GM12801 (cell line): ENCODE data around the gene FARSA.

ENCODE experiments used
- TF ChIP-seq, protein P1 (sequence below): IDR thresholded peaks from one replicate; pipeline ENCODE4 v1.5.1; 2011; ENCODE audit warnings: control low read depth; ENCODE audit not compliant: insufficient read length; ENCODE audit errors: extremely low read depth

FARSA gene

DNA sequence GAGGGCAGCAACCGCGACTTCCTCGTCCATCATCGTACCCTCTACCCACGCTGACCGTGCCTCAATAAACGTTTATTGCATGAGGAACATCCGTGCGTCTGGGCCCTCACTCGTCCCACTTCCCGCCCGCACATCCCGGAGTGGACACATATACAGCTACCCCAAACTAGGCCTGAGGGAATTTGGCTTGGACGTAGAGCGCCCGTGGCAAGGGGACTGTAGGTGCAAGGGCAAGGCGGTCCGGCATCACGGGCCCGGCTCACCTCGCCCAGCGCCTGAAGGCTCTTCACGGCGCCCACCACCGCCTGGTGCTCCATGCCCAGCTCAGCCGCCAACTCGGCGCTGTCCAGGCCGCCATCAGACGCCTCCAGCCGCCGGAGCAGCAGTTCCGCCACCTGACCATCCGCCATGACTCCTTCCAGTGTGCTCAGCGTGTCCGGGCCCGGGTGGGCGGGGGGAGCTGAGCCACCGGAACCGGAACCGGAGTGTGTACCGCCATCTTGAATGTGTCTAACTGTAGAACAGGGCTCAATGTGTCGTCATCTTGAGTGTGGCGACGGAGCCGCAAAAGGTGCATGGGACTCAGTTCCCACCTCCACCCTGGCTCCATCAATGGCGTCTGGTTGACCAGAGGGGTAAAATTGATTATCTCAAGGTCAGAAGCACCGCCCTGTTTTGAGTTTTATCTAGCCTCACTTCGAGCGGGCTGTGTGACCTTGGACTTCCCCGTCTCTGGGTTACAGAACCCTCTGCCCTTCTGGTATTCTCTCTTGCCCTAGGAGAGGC is at the start of gene FARSA:
Gene FARSA, minus strand, starts transcription at position 425 of the 786 bp plus-strand sequence. Its CDS starts 15 bp downstream, at position 410.
- TF ChIP-seq, protein P1, sequence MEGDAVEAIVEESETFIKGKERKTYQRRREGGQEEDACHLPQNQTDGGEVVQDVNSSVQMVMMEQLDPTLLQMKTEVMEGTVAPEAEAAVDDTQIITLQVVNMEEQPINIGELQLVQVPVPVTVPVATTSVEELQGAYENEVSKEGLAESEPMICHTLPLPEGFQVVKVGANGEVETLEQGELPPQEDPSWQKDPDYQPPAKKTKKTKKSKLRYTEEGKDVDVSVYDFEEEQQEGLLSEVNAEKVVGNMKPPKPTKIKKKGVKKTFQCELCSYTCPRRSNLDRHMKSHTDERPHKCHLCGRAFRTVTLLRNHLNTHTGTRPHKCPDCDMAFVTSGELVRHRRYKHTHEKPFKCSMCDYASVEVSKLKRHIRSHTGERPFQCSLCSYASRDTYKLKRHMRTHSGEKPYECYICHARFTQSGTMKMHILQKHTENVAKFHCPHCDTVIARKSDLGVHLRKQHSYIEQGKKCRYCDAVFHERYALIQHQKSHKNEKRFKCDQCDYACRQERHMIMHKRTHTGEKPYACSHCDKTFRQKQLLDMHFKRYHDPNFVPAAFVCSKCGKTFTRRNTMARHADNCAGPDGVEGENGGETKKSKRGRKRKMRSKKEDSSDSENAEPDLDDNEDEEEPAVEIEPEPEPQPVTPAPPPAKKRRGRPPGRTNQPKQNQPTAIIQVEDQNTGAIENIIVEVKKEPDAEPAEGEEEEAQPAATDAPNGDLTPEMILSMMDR, result no peak

- TF ChIP-seq, protein P1, result no peak
These were observed 49.6 kb upstream of the FARSA start for GRCh38 chr19:12983091-12983490.

DNA sequence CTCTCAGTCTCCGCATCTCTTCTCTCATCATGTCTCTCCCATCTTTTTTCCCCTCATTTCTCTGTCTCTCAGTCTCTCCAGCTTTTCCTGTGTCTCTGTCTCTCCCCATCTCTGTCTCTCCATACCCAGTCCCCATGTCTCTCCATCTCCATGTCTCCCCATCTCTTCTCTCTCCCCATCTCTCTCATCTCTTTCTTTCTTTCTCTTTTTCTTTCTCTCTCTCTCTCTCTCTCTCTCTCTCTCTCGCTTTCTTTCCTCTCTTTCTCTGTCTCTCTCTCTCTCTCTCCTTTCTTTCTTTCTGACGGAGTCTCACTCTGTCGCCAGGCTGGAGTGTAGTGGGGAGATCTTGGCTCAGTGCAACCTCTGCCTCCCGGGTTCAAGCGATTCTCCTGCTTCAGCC is 49.1 kb upstream of the FARSA start:
- TF ChIP-seq, protein P1, result no peak

GRCh38 chr19:12979974-12980373 is 46.5 kb upstream of the FARSA start:
- TF ChIP-seq, protein P1, result no peak

DNA sequence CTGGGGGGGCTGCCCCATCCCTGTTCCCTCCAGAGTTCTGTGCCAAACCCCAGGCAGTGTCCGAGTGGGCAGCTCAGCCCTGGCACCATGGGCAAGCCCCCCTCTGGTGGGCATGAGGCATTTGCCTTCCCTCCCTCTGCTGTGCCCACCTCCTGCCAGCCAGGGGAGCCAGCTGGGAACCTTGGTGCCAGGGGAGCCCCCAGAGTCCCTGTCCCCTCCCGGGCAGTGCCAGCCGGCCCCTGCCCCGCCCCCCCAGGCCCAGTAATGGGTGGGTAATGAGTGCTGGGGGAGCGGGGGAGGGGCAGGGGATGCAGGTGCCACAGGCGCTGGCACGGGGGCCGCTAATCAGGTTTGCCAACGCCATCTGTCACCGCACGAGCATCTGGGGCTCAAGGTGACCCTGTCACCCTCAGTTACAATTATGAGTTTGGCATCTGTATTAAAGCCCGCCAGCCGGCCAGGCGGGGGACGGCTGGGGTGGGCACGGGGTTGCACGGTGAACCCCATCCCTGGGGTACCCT is 41.8 kb upstream of the FARSA start:
- TF ChIP-seq, protein P1, result no peak

DNA sequence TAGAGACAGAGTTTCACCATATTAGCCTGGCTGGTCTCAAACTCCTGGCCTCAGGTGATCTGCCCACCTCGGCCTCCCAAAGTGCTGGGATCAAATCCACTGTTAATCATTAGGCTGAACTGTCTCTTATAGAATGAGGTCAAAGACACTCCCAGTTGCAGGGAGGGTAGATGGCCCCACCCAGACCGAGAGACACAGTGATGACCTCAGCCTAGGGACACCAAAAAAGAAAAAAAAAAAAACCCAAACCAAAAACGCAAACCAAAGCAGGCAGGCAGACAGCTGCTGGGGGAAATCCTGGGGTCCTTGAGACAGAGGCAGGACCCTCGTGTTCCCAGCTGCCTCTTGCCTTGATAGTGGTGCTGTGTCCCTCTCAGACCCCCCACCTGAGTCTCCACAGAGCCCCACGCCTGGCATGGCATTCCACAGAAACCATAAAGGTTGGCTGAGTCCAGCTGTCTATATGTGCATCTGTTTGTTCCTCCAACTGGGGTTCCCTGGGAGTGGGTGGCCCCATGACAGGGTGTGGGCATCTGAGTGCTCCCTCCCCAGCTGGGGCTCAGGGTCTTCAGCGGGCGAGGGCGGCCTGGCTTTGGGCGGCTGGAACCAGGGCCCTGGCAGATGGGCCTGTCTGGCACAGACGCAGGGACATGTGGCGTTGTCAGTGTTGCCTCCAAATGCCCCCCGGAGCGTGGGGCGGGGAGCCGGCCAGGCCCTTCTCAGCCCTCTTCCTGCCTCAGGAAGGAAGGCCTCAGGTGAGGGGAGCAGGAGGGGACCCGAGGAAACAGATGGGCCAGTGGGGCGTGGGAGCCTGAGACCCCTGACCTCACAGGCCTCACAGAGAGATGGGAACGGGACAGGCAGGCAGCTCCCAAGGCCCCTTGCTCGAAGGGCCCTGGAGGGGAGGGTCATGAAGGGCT is 41.0 kb upstream of the FARSA start:
- TF ChIP-seq, protein P1, result no peak

DNA sequence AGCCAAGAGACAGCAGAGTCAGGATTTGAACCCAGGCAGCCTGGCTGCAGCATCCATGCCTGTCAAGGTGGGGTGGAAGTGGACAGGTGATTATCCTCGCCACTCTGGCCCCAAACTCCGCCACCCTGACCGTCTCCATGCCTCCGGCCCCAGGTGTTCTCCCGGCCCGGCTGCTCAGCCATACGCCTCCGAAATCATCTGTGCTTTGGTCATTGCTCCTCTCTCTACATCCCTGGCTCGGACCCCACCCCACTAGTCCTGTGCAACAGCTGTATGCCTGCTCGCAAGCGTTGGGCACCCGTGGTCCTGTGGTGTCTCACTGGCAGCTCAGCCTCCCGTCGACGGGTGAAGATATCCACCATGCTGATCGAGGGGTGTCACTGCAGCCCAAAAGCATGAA is 39.7 kb upstream of the FARSA start:
- TF ChIP-seq, protein P1, result no peak
